ENCODE measurements around the gene CDH1.
"Not testable (repeated sequence)": the region's sequence is repeated elsewhere in the genome, so short reads cannot be mapped to it uniquely, and the experiment has no call there.

The CDH1 gene

DNA sequence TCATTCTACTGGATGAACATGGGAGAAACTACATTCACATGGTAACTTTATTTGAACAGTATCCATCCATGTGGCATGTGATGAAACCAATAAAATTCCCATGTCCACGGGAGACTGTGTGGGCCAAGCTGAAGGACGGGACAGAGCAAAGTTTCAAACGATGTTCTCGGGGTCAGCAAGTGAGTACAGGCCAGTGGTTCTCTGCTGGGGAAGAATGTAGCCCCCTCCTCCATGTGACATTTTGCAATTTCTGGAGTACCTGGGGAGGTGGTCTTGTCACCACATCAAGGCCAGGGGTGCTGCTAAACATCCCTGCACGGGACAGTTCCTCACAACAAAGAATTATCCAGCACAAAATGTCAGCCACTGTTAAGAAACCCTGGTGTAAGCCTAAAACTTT, 98.9 kb downstream of the CDH1 start:
- Histone ChIP-seq H3K18ac (ENCODE audit: low read length) (no peak overlapping the region), H2BK5ac (ENCODE audit: low read length) (no peak overlapping the region)
- no CpG with 5 or more reads among the region's 5 CpGs for WGBS (ENCODE audit: extremely low coverage, insufficient coverage, low lambda C conversion rate)

GRCh38 chr16:68839831-68840230, 102.7 kb downstream of the CDH1 start:
- no peaks in the 10 kb centered on the region for H3K27me3 ChIP-seq (ENCODE audit: insufficient read depth, low read length, poor library complexity)

More for the DNA sequence above, 98.9 kb downstream of the CDH1 start:
- H3K4ac ChIP-seq (ENCODE audit: low read depth, low read length) = no peak overlapping the region
- H3K36me3 ChIP-seq (ENCODE audit: control insufficient read depth, insufficient read depth, low read length) = peaks cover 3% of the 10 kb centered on the region
- no peaks in the 10 kb centered on the region for H3K79me1 ChIP-seq (ENCODE audit: low read length)
- no peak overlapping the region for H2BK120ac ChIP-seq (ENCODE audit: low read depth, low read length)
- no peaks in the 10 kb centered on the region for H3K4me1 ChIP-seq (ENCODE audit: control insufficient read depth, low read depth, low read length)
- H3K79me2 ChIP-seq (ENCODE audit: control insufficient read depth, insufficient read depth, low read length) = no peaks in the 10 kb centered on the region
- H3K9ac ChIP-seq (ENCODE audit: low read length) = no peak overlapping the region
- H4K5ac ChIP-seq (ENCODE audit: low read length) = no peak overlapping the region
- H3K56ac ChIP-seq (ENCODE audit: low read length) = no peak overlapping the region
- H2AK5ac ChIP-seq (ENCODE audit: low read length) = no peak overlapping the region
- H3K4me2 ChIP-seq (ENCODE audit: low read length) = no peak overlapping the region
- no peak overlapping the region for H4K8ac ChIP-seq (ENCODE audit: low read depth, low read length)
- H3K4me3 ChIP-seq (ENCODE audit: low read length) = no peak overlapping the region
- no peak overlapping the region for H3K27ac ChIP-seq (ENCODE audit: low read depth, low read length)
- H3K27me3 ChIP-seq (ENCODE audit: insufficient read depth, low read length, poor library complexity) = no peaks in the 10 kb centered on the region
- DNase-seq = no peak
- no peak overlapping the region for H3K23ac ChIP-seq (ENCODE audit: low read length)
- H2BK15ac ChIP-seq (replicated peaks; ENCODE audit: low read depth) = no peak overlapping the region

GRCh38 chr16:68842964-68843481, 105.9 kb downstream of the CDH1 start:
- peak overlapping the region; percentile 32 for H3K56ac ChIP-seq (ENCODE audit: low read length)
- H3K18ac ChIP-seq (ENCODE audit: low read length); DNase-seq; H2BK120ac ChIP-seq (ENCODE audit: low read depth, low read length); H3K79me2 ChIP-seq (ENCODE audit: control insufficient read depth, insufficient read depth, low read length); H2BK15ac ChIP-seq (replicated peaks; ENCODE audit: low read depth); H4K5ac ChIP-seq (ENCODE audit: low read length); H4K8ac ChIP-seq (ENCODE audit: low read depth, low read length); H3K27ac ChIP-seq (ENCODE audit: low read depth, low read length); H3K36me3 ChIP-seq (ENCODE audit: control insufficient read depth, insufficient read depth, low read length); H3K4me2 ChIP-seq (ENCODE audit: low read length); H3K23ac ChIP-seq (ENCODE audit: low read length); H3K4me1 ChIP-seq (ENCODE audit: control insufficient read depth, low read depth, low read length); H3K4ac ChIP-seq (ENCODE audit: low read depth, low read length); H3K79me1 ChIP-seq (ENCODE audit: low read length); H2AK5ac ChIP-seq (ENCODE audit: low read length); H3K4me3 ChIP-seq (ENCODE audit: low read length); H2BK5ac ChIP-seq (ENCODE audit: low read length); H3K27me3 ChIP-seq (ENCODE audit: insufficient read depth, low read length, poor library complexity): not testable (repeated sequence)
- no CpG with 5 or more reads among the region's 23 CpGs for WGBS (ENCODE audit: extremely low coverage, insufficient coverage, low lambda C conversion rate)
- H3K9ac ChIP-seq (ENCODE audit: low read length) = peak overlapping the region; percentile 93

More at GRCh38 chr16:68839831-68840230, 102.7 kb downstream of the CDH1 start:
- H4K5ac ChIP-seq (ENCODE audit: low read length) = no peak overlapping the region
- H3K79me1 ChIP-seq (ENCODE audit: low read length) = no peaks in the 10 kb centered on the region
- H2BK5ac ChIP-seq (ENCODE audit: low read length) = no peak overlapping the region
- no peak overlapping the region for H2AK5ac ChIP-seq (ENCODE audit: low read length)
- H3K4me3 ChIP-seq (ENCODE audit: low read length) = no peak overlapping the region
- no peaks in the 10 kb centered on the region for H3K36me3 ChIP-seq (ENCODE audit: control insufficient read depth, insufficient read depth, low read length)
- DNase-seq = no peak
- H3K9ac ChIP-seq (ENCODE audit: low read length) = no peak overlapping the region
- no peak overlapping the region for H2BK15ac ChIP-seq (replicated peaks; ENCODE audit: low read depth)
- no peaks in the 10 kb centered on the region for H3K4me1 ChIP-seq (ENCODE audit: control insufficient read depth, low read depth, low read length)
- WGBS (ENCODE audit: extremely low coverage, insufficient coverage, low lambda C conversion rate) = no CpG with 5 or more reads among the region's 4 CpGs
- H3K4ac ChIP-seq (ENCODE audit: low read depth, low read length) = no peak overlapping the region
- no peak overlapping the region for H3K4me2 ChIP-seq (ENCODE audit: low read length)
- no peak overlapping the region for H3K27ac ChIP-seq (ENCODE audit: low read depth, low read length)
- no peaks in the 10 kb centered on the region for H3K79me2 ChIP-seq (ENCODE audit: control insufficient read depth, insufficient read depth, low read length)
- H3K56ac ChIP-seq (ENCODE audit: low read length) = no peak overlapping the region
- H3K18ac ChIP-seq (ENCODE audit: low read length) = no peak overlapping the region
- H2BK120ac ChIP-seq (ENCODE audit: low read depth, low read length) = no peak overlapping the region
- H4K8ac ChIP-seq (ENCODE audit: low read depth, low read length) = no peak overlapping the region
- H3K23ac ChIP-seq (ENCODE audit: low read length) = no peak overlapping the region

DNA sequence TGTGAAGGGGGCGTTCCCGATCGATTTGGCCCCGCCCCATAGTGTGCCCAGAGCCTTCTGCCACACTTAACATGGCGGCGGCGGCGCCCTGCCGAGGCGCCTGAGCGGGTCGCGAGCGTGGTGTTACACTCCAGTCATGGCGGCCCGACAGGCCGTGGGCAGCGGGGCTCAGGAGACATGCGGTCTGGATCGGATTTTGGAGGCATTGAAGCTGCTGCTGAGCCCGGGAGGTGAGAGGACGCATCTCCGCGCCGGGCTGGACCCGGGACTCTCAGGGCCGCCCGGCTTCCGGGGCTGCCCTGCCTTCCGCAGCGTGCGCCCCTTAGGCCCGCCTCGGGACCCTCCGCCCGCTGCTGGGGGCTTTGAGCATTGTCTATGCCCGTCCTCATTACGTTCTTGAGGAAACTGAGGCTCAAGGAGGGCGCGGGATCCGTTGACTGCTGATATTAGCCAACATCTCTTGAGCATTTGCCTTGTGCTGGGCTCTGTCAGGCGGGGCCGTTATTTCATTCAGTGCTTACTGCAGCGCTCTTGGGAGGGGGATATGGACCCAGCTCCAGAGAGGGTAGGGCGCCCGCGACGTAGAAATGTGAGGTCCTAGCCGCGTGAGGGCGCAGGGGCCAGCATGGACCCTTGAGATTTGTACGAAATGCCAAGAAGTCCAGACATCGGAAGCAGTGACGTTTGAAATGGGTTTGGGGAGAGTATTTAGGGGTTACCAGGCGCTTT, 106.6 kb downstream of the CDH1 start, which contains the start of gene TANGO6:
TSS of gene TANGO6 (plus strand) at position 50 of the 729 bp plus-strand sequence. CDS start at position 137, 87 bp downstream.
- H3K4me1 ChIP-seq (ENCODE audit: control insufficient read depth, low read depth, low read length) = no peaks in the 10 kb centered on the region
- peak within 1 kb of the TSS; percentile 74 for H3K4ac ChIP-seq (ENCODE audit: low read depth, low read length)
- WGBS (ENCODE audit: extremely low coverage, insufficient coverage, low lambda C conversion rate) = no CpG with 5 or more reads among the region's 55 CpGs
- H3K4me2 ChIP-seq (ENCODE audit: low read length) = peak within 1 kb of the TSS; percentile 82
- no peaks in the 10 kb centered on the region for H3K79me2 ChIP-seq (ENCODE audit: control insufficient read depth, insufficient read depth, low read length)
- H3K56ac ChIP-seq (ENCODE audit: low read length) = peak within 1 kb of the TSS; percentile 91
- peak within 1 kb of the TSS; percentile 14 for H2BK5ac ChIP-seq (ENCODE audit: low read length)
- no peaks in the 10 kb centered on the region for H3K79me1 ChIP-seq (ENCODE audit: low read length)
- H3K18ac ChIP-seq (ENCODE audit: low read length) = peak within 1 kb of the TSS; percentile 77
- H4K8ac ChIP-seq (ENCODE audit: low read depth, low read length) = peak within 1 kb of the TSS; percentile 13
- H2AK5ac ChIP-seq (ENCODE audit: low read length) = no peak within 1 kb of the TSS
- peak; percentile 94 for DNase-seq
- peak within 1 kb of the TSS; percentile 93 for H3K9ac ChIP-seq (ENCODE audit: low read length)
- no peak within 1 kb of the TSS for H2BK120ac ChIP-seq (ENCODE audit: low read depth, low read length)
- H3K27ac ChIP-seq (ENCODE audit: low read depth, low read length) = peak within 1 kb of the TSS; percentile 87
- no peaks in the 10 kb centered on the region for H3K27me3 ChIP-seq (ENCODE audit: insufficient read depth, low read length, poor library complexity)
- H3K36me3 ChIP-seq (ENCODE audit: control insufficient read depth, insufficient read depth, low read length) = no peaks in the 10 kb centered on the region
- H3K23ac ChIP-seq (ENCODE audit: low read length) = no peak within 1 kb of the TSS
- peak within 1 kb of the TSS; percentile 61 for H3K4me3 ChIP-seq (ENCODE audit: low read length)
- H2BK15ac ChIP-seq (replicated peaks; ENCODE audit: low read depth) = no peak within 1 kb of the TSS
- H4K5ac ChIP-seq (ENCODE audit: low read length) = peak within 1 kb of the TSS; percentile 66

DNA sequence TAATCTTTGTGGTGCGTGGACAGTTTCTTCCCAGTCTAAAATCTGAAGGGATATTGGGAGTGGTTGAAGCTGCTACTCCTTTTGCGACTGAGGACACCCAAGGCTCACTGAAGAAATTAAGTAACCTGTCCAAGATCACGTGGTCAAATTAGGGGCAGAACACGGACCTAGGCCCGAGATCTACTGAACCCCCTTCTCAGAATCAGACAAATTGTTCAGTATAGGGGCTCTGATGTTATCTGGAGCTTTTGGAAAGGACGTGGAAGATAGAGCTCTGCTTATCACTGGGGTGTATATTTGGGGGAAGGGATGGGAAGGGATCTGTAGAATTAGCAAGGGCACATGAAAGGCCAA, 107.1 kb downstream of the CDH1 start:
- H3K18ac ChIP-seq (ENCODE audit: low read length) = peak overlapping the region; percentile 52
- peak overlapping the region; percentile 66 for H4K5ac ChIP-seq (ENCODE audit: low read length)
- H3K79me1 ChIP-seq (ENCODE audit: low read length) = no peaks in the 10 kb centered on the region
- no peaks in the 10 kb centered on the region for H3K79me2 ChIP-seq (ENCODE audit: control insufficient read depth, insufficient read depth, low read length)
- H4K8ac ChIP-seq (ENCODE audit: low read depth, low read length) = no peak overlapping the region
- no CpG with 5 or more reads among the region's 6 CpGs for WGBS (ENCODE audit: extremely low coverage, insufficient coverage, low lambda C conversion rate)
- H2BK5ac ChIP-seq (ENCODE audit: low read length) = no peak overlapping the region
- H3K56ac ChIP-seq (ENCODE audit: low read length) = peak overlapping the region; percentile 91
- H2BK15ac ChIP-seq (replicated peaks; ENCODE audit: low read depth) = no peak overlapping the region
- H3K27ac ChIP-seq (ENCODE audit: low read depth, low read length) = no peak overlapping the region
- H2AK5ac ChIP-seq (ENCODE audit: low read length) = no peak overlapping the region
- H3K4me2 ChIP-seq (ENCODE audit: low read length) = peak overlapping the region; percentile 82
- no peak overlapping the region for H3K23ac ChIP-seq (ENCODE audit: low read length)
- no peaks in the 10 kb centered on the region for H3K36me3 ChIP-seq (ENCODE audit: control insufficient read depth, insufficient read depth, low read length)
- peak overlapping the region; percentile 61 for H3K4me3 ChIP-seq (ENCODE audit: low read length)
- H3K4ac ChIP-seq (ENCODE audit: low read depth, low read length) = peak overlapping the region; percentile 74
- H3K27me3 ChIP-seq (ENCODE audit: insufficient read depth, low read length, poor library complexity) = no peaks in the 10 kb centered on the region
- H3K9ac ChIP-seq (ENCODE audit: low read length) = peak overlapping the region; percentile 93
- H2BK120ac ChIP-seq (ENCODE audit: low read depth, low read length) = no peak overlapping the region
- H3K4me1 ChIP-seq (ENCODE audit: control insufficient read depth, low read depth, low read length) = no peaks in the 10 kb centered on the region
- DNase-seq = no peak

All from mesendoderm (in vitro differentiated cells).